GM23338 (cell line): Measurements from ENCODE around the gene CHAT.

Source experiments
- ETS1 ChIP-seq: IDR thresholded peaks from 2 replicates; pipeline ENCODE4 v1.6.1; 2016; ENCODE audit warnings: antibody characterized with exemption
- EZH2 ChIP-seq: fragments of 200-600 bp; sonication (generic); IDR thresholded peaks from one replicate; pipeline ENCODE4 v1.8.0; 2017; ENCODE audit warnings: antibody characterized with exemption, mild to moderate bottlenecking, low read depth; ENCODE audit not compliant: unreplicated experiment
- JUNB ChIP-seq: IDR thresholded peaks from one replicate; pipeline ENCODE4 v1.6.1; 2016; ENCODE audit warnings: antibody characterized with exemption; ENCODE audit not compliant: unreplicated experiment
- NANOG ChIP-seq: IDR thresholded peaks from 2 replicates; pipeline ENCODE4 v1.6.1; 2016; ENCODE audit warnings: antibody characterized with exemption, borderline replicate concordance
- POLR2AphosphoS5 ChIP-seq: IDR thresholded peaks from 2 replicates; pipeline ENCODE4 v1.6.1; 2016; ENCODE audit warnings: antibody characterized with exemption, low read depth
- STAT1 ChIP-seq: IDR thresholded peaks from one replicate; pipeline ENCODE4 v1.6.1; 2016; ENCODE audit warnings: antibody characterized with exemption; ENCODE audit not compliant: unreplicated experiment
- TF ChIP-seq, protein P1 (sequence below), 2 experiments: fragments of 200-600 bp in 1 of 2; sonication (generic) in 1 of 2; conservative IDR thresholded peaks; 2 replicates each; pipeline versions ENCODE4 v1.5.1 to v1.6.1; 2016 to 2017; ENCODE audit warnings: antibody characterized with exemption in 2 of 2, low read depth in 2 of 2, mild to moderate bottlenecking in 2 of 2, moderate library complexity in 1 of 2

GRCh38 chr10:49579621-49580020, 34.2 kb upstream of the CHAT start:
- TF ChIP-seq STAT1 (no peak), POLR2AphosphoS5 (no peak), NANOG (no peak), EZH2 (no peak), JUNB (no peak), ETS1 (no peak)
- TF ChIP-seq, protein P1, sequence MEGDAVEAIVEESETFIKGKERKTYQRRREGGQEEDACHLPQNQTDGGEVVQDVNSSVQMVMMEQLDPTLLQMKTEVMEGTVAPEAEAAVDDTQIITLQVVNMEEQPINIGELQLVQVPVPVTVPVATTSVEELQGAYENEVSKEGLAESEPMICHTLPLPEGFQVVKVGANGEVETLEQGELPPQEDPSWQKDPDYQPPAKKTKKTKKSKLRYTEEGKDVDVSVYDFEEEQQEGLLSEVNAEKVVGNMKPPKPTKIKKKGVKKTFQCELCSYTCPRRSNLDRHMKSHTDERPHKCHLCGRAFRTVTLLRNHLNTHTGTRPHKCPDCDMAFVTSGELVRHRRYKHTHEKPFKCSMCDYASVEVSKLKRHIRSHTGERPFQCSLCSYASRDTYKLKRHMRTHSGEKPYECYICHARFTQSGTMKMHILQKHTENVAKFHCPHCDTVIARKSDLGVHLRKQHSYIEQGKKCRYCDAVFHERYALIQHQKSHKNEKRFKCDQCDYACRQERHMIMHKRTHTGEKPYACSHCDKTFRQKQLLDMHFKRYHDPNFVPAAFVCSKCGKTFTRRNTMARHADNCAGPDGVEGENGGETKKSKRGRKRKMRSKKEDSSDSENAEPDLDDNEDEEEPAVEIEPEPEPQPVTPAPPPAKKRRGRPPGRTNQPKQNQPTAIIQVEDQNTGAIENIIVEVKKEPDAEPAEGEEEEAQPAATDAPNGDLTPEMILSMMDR (conservative IDR thresholded peaks at IDR 0.05; ENCODE audit: low read depth in 2 of 2): no peak
